ENCODE results near the gene FRMD4B.

DNA sequence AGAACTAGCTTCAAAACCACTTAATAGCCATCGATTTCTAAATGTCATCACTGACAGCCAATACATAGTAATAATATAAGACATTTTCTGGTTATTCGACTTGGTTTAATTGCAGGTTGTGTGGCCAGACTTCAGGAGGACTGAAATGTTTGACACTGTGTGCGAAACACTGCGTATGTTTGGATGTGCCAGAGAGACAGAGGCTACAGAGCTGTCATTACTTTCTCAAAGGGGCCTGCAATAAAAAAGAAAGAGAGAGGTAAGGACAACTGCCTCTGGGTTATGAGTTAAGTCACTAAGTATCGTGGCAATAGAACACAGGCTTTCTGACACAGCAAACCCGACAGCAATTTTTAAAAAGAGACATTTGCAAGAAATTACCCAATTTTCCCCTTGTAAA lies 264.4 kb downstream of the FRMD4B start:
- TF ChIP-seq, protein P1, sequence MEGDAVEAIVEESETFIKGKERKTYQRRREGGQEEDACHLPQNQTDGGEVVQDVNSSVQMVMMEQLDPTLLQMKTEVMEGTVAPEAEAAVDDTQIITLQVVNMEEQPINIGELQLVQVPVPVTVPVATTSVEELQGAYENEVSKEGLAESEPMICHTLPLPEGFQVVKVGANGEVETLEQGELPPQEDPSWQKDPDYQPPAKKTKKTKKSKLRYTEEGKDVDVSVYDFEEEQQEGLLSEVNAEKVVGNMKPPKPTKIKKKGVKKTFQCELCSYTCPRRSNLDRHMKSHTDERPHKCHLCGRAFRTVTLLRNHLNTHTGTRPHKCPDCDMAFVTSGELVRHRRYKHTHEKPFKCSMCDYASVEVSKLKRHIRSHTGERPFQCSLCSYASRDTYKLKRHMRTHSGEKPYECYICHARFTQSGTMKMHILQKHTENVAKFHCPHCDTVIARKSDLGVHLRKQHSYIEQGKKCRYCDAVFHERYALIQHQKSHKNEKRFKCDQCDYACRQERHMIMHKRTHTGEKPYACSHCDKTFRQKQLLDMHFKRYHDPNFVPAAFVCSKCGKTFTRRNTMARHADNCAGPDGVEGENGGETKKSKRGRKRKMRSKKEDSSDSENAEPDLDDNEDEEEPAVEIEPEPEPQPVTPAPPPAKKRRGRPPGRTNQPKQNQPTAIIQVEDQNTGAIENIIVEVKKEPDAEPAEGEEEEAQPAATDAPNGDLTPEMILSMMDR (conservative IDR thresholded peaks at IDR 0.05 in 1 of 2, IDR thresholded peaks at IDR 0.05 in 1 of 2; ENCODE audit: extremely low read depth in 1 of 2, insufficient read depth in 1 of 2, low read depth in 1 of 2, low read length in 2 of 2): no peak
- no peak for TF ChIP-seq EZH2 (IDR thresholded peaks at IDR 0.05; ENCODE audit: borderline replicate concordance, low read length)
